Measurements from ENCODE around the gene JPH2.

DNA sequence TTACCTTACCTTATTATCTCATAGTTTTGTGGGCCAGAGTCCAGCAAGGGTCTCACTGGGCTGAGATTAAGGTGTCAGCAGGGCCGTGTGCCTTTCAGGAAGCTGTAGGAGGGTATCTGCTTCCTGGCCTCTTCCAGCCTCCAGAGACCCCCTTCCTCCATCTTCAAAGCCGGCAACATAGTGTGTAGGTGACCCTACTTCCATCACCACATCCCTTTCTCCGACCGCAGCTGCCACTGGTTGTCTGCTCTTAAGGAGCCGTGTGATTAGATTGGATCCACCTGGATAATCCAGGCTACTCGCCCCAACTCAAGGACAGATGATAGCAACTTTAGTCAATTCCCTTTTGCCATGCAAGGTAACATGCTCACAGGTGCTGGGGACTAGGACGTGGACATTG lies 91.2 kb downstream of the JPH2 start:
- TF ChIP-seq, protein P1, sequence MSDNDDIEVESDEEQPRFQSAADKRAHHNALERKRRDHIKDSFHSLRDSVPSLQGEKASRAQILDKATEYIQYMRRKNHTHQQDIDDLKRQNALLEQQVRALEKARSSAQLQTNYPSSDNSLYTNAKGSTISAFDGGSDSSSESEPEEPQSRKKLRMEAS (IDR thresholded peaks at IDR 0.05): no peak
- TF ChIP-seq CEBPB (IDR thresholded peaks at IDR 0.05; ENCODE audit: low read depth): no peak
- TF ChIP-seq YY1 (IDR thresholded peaks at IDR 0.05; ENCODE audit: extremely low read depth, insufficient replicate concordance, low read depth, low read length): no peak
